IPS-15b (cell line): Measurements from ENCODE around the gene TPBGL.

ENCODE experiments used
- H3K27me3 ChIP-seq: one replicate; pipeline ENCODE4 v1.6.1; 2013; ENCODE audit warnings: low read length; ENCODE audit not compliant: control insufficient read depth, insufficient read depth
- H3K36me3 ChIP-seq: one replicate; pipeline ENCODE4 v1.6.1; 2013; ENCODE audit warnings: low read length; ENCODE audit not compliant: control insufficient read depth, insufficient read depth
- H3K4me1 ChIP-seq: one replicate; pipeline ENCODE4 v1.6.1; 2013; ENCODE audit warnings: mild to moderate bottlenecking, low read length; ENCODE audit not compliant: control insufficient read depth, insufficient read depth
- H3K4me3 ChIP-seq: one replicate; pipeline ENCODE4 v1.5.1; 2013; ENCODE audit warnings: low read depth, low read length
- H3K9ac ChIP-seq: one replicate; pipeline ENCODE4 v1.6.1; 2013; ENCODE audit warnings: low read depth, mild to moderate bottlenecking, low read length
- H3K9me3 ChIP-seq: one replicate; pipeline ENCODE4 v1.6.1; 2013; ENCODE audit warnings: mild to moderate bottlenecking, low read length; ENCODE audit not compliant: control insufficient read depth, insufficient read depth

TPBGL gene

DNA sequence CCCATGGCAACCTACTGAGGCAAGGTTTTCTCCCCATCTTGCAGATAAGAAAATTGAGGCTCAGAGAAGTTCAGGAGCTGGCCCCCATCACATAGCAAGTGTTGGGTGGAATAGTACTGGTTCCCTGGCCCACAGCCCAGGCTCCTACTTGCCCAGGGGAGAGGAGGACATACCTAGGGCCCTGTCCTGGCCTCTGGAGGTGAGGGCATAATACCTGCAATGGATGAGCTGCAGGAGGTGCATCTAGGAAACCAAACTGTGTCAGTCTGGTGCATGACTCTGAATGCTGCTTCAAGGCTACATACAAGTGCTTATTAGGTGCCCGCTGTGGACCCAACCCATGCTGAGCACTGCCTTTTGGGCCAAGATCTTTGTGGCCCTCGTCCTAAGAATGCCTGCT is 40.0 kb upstream of the TPBGL start:
- no peaks in the 10 kb centered on the region for H3K9me3 ChIP-seq
- H3K9ac ChIP-seq: no peak overlapping the region
- no peak overlapping the region for H3K4me3 ChIP-seq
- peaks cover 4% of the 10 kb centered on the region for H3K4me1 ChIP-seq
- no peaks in the 10 kb centered on the region for H3K36me3 ChIP-seq
- no peaks in the 10 kb centered on the region for H3K27me3 ChIP-seq

GRCh38 chr11:75201771-75202170 is 38.8 kb upstream of the TPBGL start:
- H3K4me3 ChIP-seq: no peak overlapping the region
- no peak overlapping the region for H3K9ac ChIP-seq
- peaks cover 4% of the 10 kb centered on the region for H3K4me1 ChIP-seq
- no peaks in the 10 kb centered on the region for H3K27me3 ChIP-seq
- no peaks in the 10 kb centered on the region for H3K36me3 ChIP-seq
- H3K9me3 ChIP-seq: no peaks in the 10 kb centered on the region

DNA sequence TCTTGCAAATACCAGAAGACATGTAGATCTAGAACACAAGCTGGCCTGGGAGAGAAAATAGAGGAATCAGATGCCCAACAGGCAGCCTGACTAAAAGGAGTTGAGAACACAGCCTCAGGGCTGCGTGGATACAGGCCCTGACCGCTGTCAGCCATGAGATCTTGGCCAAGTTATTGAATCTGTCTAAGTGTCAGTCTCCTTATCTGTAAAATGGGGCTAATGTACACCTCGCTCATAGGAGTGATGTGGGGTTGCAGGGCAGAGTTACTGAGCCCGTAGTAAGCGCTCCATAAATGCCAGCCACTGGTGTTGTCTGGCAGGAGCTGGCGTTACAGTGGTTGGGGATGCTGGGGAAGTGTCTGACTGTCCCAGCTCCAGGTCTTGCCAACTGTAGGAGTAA is 38.4 kb upstream of the TPBGL start:
- H3K36me3 ChIP-seq: no peaks in the 10 kb centered on the region
- peaks cover 4% of the 10 kb centered on the region for H3K4me1 ChIP-seq
- no peak overlapping the region for H3K4me3 ChIP-seq
- no peaks in the 10 kb centered on the region for H3K9me3 ChIP-seq
- H3K27me3 ChIP-seq: no peaks in the 10 kb centered on the region
- no peak overlapping the region for H3K9ac ChIP-seq

GRCh38 chr11:75203138-75203537 is 37.4 kb upstream of the TPBGL start:
- no peaks in the 10 kb centered on the region for H3K27me3 ChIP-seq

DNA sequence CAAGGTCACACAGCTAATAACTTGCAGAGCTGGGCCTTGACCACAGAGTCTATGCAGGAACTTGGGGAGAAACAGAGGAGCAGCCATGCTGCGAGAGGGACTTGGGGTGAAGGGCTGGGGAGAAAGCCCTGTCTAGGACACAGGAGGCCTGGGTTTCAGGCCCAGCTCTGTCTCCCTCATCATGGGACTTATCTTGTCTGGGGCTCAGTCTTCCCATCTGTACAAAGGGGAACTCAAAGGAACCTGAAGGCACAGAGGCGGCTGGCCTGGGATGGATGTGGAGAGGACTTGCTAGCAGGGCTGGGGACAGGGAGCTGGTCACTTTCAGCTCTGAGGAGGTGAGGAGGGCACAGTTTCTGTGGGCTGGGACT is 36.9 kb upstream of the TPBGL start:
- Histone ChIP-seq H3K4me3 (no peak overlapping the region), H3K9ac (no peak overlapping the region), H3K4me1 (peaks cover 4% of the 10 kb centered on the region), H3K9me3 (no peaks in the 10 kb centered on the region), H3K27me3 (no peaks in the 10 kb centered on the region), H3K36me3 (no peaks in the 10 kb centered on the region)

More at GRCh38 chr11:75203138-75203537, 37.4 kb upstream of the TPBGL start:
- no peak overlapping the region for H3K9ac ChIP-seq
- H3K4me1 ChIP-seq: peaks cover 4% of the 10 kb centered on the region
- no peak overlapping the region for H3K4me3 ChIP-seq
- no peaks in the 10 kb centered on the region for H3K9me3 ChIP-seq
- no peaks in the 10 kb centered on the region for H3K36me3 ChIP-seq

DNA sequence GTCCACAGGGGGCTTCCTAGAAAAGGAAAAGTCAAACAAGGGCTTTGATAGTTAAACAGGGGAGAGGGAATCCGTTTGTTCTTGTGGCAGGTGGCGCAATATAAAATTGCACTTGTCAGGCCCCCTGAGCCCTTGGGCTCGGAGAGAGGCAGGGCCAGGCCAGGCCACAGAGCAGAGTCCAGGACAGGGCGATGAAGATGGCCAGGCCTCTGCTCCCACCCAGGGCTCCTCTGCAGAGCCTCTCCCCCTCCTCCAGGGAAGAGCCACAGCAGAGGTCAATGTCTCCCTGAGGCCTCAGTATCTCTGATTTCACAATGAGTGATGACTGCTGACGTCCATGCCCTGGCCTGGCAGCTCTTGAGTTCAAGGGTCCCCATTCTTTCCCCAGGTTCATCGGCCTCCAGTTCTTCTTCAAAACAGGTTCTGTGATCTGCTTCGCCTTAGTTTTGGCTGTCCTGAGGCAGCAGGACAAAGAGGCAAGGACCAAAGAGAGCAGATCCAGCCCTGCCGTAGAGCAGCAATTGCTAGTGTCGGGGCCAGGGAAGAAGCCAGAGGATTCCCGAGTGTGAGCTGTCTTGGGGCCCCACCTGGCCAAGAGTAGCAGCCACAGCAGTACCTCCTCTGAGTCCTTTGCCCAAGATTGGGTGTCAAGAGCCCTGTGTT is 36.4 kb upstream of the TPBGL start:
- Histone ChIP-seq H3K4me1 (peaks cover 4% of the 10 kb centered on the region), H3K9ac (no peak overlapping the region)

DNA sequence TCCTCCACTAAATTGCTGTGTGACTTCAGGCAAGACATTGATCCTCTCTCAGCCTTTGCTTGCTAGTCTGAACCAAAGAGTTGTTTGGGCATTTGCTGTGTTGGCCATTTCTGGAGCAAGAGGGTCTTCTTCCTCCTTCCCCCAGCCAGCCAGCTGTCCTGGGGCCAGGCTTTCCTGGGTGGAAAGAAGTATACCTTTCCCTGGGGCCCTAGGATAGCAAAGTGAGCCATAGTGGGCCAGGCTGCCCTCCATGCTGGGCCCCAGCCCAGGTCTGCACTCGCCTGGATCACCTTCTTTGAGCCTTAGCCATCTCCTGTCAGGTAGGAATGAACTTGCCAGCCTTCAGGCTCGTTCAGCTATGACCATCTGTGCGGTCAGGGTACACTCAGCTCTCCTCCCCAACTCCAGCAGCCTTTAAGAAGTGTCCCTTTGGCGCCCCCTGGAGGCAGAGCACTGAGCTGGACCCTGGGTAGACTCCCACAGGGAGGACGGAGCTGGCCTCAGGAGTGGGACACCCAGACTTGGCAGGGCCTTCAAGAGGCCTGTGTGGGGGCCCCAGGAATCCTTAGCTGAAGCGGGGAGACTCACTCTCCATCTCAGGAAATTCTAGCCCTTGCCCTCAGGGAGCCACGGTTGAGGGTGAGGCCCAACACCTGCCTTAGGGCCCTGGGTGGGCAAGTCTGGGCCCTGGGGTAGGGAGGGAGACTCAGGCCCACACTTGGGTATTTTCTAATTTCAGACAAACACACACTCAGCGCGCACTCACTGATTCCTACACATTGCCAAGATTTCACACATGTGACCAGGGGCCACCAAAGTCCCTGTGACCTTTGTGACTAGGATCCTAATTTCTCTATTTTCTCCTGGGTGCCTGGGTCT is 35.6 kb upstream of the TPBGL start:
- Histone ChIP-seq H3K9ac (no peak overlapping the region), H3K9me3 (no peaks in the 10 kb centered on the region), H3K36me3 (no peaks in the 10 kb centered on the region), H3K4me1 (peaks cover 4% of the 10 kb centered on the region), H3K27me3 (no peaks in the 10 kb centered on the region), H3K4me3 (no peak overlapping the region)

More for the DNA sequence above, 36.4 kb upstream of the TPBGL start:
- no peak overlapping the region for H3K4me3 ChIP-seq
- H3K36me3 ChIP-seq: no peaks in the 10 kb centered on the region
- no peaks in the 10 kb centered on the region for H3K27me3 ChIP-seq
- no peaks in the 10 kb centered on the region for H3K9me3 ChIP-seq

DNA sequence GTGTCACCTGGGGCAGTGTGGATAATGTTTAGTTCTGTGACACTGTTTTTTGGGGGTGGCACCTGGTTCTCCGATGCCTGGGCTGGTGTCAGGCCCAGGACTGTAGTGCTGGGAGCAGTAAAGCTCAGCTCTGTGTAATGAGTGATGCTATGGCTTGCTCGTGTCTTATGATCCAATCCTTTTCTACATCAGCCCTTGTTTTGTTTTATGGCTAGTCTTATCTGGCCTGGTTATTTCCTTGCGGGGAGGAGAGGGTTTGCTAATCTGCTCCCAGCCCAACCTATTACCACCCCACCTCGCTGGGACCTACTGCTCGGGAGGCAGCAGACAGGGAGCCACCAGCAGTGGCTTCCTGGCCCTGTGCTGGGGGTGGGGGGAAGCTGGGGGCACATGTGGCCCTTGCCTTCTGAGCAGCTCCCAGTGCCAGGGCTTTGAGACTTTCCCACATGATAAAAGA is 35.0 kb upstream of the TPBGL start:
- Histone ChIP-seq H3K4me3 (no peak overlapping the region), H3K27me3 (no peaks in the 10 kb centered on the region), H3K9ac (no peak overlapping the region), H3K9me3 (no peaks in the 10 kb centered on the region), H3K36me3 (no peaks in the 10 kb centered on the region), H3K4me1 (peaks cover 4% of the 10 kb centered on the region)

- H3K4me1 ChIP-seq: no peaks in the 10 kb centered on the region
- H3K27me3 ChIP-seq: peaks cover 4% of the 10 kb centered on the region
- no peak overlapping the region for H3K9ac ChIP-seq
- no peaks in the 10 kb centered on the region for H3K9me3 ChIP-seq
- no peak overlapping the region for H3K4me3 ChIP-seq
- H3K36me3 ChIP-seq: no peaks in the 10 kb centered on the region
Observed at GRCh38 chr11:75208446-75208845, 32.1 kb upstream of the TPBGL start.

DNA sequence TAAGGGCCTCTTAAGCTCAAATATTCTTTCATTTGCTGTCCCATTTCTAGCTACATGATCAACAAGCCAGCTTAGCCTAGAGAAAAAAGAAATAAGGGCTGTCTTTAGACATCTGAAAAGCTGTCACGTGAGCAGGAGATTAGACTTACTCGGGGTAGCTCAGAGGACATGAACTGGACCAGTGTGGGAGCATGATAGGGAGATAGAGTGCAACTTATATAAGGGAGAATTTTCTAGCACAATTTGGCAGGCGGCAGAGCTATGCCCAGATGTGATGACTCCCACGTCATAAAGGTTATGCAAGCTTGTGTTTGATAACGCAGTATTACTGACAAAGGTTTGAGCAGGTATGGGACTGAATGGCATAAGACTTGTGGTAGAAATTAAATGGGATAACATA is 28.2 kb upstream of the TPBGL start:
- peaks cover 26% of the 10 kb centered on the region for H3K27me3 ChIP-seq

DNA sequence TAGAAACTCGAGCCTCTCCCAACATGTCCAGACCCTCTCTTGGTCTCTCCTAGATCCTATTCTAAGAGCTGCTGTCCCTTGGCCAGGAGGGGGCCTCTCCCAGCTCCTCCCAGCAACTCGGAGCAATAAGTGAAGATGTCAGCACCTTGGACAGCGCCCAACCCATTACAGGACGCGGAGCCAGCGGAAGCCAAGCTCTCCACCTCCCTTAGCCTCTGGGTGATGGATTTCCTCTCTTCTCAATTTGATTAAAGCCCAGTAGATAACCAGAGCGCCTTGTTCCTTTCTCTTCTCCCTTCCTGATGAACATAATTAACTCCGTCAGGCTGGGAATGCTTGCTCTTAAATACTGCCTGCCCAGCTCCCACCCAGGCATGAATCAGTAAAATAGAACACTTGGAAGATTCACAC is 26.2 kb upstream of the TPBGL start:
- no peak overlapping the region for H3K4me3 ChIP-seq
- H3K27me3 ChIP-seq: peaks cover 32% of the 10 kb centered on the region
- no peak overlapping the region for H3K9ac ChIP-seq
- H3K4me1 ChIP-seq: no peaks in the 10 kb centered on the region
- H3K9me3 ChIP-seq: no peaks in the 10 kb centered on the region
- H3K36me3 ChIP-seq: no peaks in the 10 kb centered on the region

More for the DNA sequence above, 28.2 kb upstream of the TPBGL start:
- no peaks in the 10 kb centered on the region for H3K36me3 ChIP-seq
- H3K4me1 ChIP-seq: no peaks in the 10 kb centered on the region
- no peak overlapping the region for H3K9ac ChIP-seq
- no peak overlapping the region for H3K4me3 ChIP-seq
- H3K9me3 ChIP-seq: no peaks in the 10 kb centered on the region

- H3K27me3 ChIP-seq: peaks cover 32% of the 10 kb centered on the region
- no peak overlapping the region for H3K9ac ChIP-seq
- no peaks in the 10 kb centered on the region for H3K4me1 ChIP-seq
- no peaks in the 10 kb centered on the region for H3K36me3 ChIP-seq
- H3K9me3 ChIP-seq: no peaks in the 10 kb centered on the region
- H3K4me3 ChIP-seq: no peak overlapping the region
Observed at GRCh38 chr11:75214843-75215242, 25.7 kb upstream of the TPBGL start.
